Esophagus (tissue), 2 donors: ENCODE results near the gene USHBP1. TPM values are rescaled to one million over a fixed set of nuclear protein-coding genes. Genes with fewer than 3 reads are reported as not detected.

Experiments
- H3K27ac ChIP-seq, 2 donors: one replicate each; pipeline ENCODE4 v1.5.1; 2013; ENCODE audit warnings: low read depth in 2 of 2, mild to moderate bottlenecking in 2 of 2, inconsistent platforms in 1 of 2, low read length in 1 of 2, moderate library complexity in 1 of 2
- H3K27me3 ChIP-seq, 2 donors: one replicate each; pipeline ENCODE4 v1.6.1; 2013; ENCODE audit warnings: low read length in 2 of 2, control low read depth in 1 of 2, mild to moderate bottlenecking in 1 of 2; ENCODE audit not compliant: insufficient read depth in 2 of 2, control insufficient read depth in 1 of 2
- H3K36me3 ChIP-seq, 2 donors: one replicate each; pipeline ENCODE4 v1.6.1; 2013; ENCODE audit warnings: low read length in 1 of 2; ENCODE audit not compliant: control insufficient read depth in 2 of 2, insufficient read depth in 2 of 2
- H3K4me1 ChIP-seq, 2 donors: one replicate each; pipeline ENCODE4 v1.6.1; 2013; ENCODE audit warnings: low read length in 1 of 2; ENCODE audit not compliant: control insufficient read depth in 2 of 2, insufficient read depth in 2 of 2
- H3K4me3 ChIP-seq, 2 donors: one replicate each; pipeline ENCODE4 v1.5.1; 2013; ENCODE audit warnings: low read length in 2 of 2, mild to moderate bottlenecking in 2 of 2, low read depth in 1 of 2, moderate library complexity in 1 of 2
- H3K9me3 ChIP-seq, 2 donors: one replicate each; pipeline ENCODE4 v1.6.1; 2013; ENCODE audit warnings: mild to moderate bottlenecking in 2 of 2, low read depth in 1 of 2, low read length in 1 of 2, moderate library complexity in 1 of 2; ENCODE audit not compliant: control insufficient read depth in 2 of 2, insufficient read depth in 1 of 2
- WGBS, 2 donors: extraction: QIAGEN DNeasy Blood & Tissue Kit; methylation state at CpG; one replicate each; pipeline ENCODE4 v1.1.7; 2013; 5-methylcytosine and 5-hydroxymethylcytosine counted together
- polyA plus RNA-seq, 2 donors: library from polyadenylated mRNA; stranded (reverse); fragments of 200-250 nt; gene quantifications; one replicate each; pipeline ENCODE4 v1.2.3, GENCODE V29; 2013
- donor health status: healthy with polysubstance abuse.
- donor health status: Bipolar disorder and iron deficiency.

Gene USHBP1
- polyA plus RNA-seq: 1 to 10 TPM; 1.5 to 2.9 TPM

GRCh38 chr19:17264641-17264979 lies at the start of gene USHBP1:
Gene USHBP1 (minus strand): TSS chr19:17264745. CDS start chr19:17264299, 446 bp downstream.
- peak within 1 kb of the TSS in 1 of 2 donors; percentile 35 for H3K4me3 ChIP-seq
- no peaks in the 10 kb centered on the region for H3K9me3 ChIP-seq
- WGBS, 2 donors: 33 to 42% methylated on average over 5 of the region's 5 CpGs
- no peaks in the 10 kb centered on the region for H3K27me3 ChIP-seq
- peaks cover 3 to 6% of the 10 kb centered on the region in 2 donors for H3K4me1 ChIP-seq
- no peak within 1 kb of the TSS for H3K27ac ChIP-seq
- peaks cover 0 to 5% of the 10 kb centered on the region in 2 donors for H3K36me3 ChIP-seq

GRCh38 chr19:17314007-17314593 lies 49.6 kb upstream of the USHBP1 start:
- Histone ChIP-seq H3K36me3 (peaks cover 14 to 27% of the 10 kb centered on the region in 2 donors), H3K27ac (no peak overlapping the region), H3K27me3 (no peaks in the 10 kb centered on the region), H3K4me1 (peaks cover 5 to 15% of the 10 kb centered on the region in 2 donors), H3K4me3 (no peak overlapping the region), H3K9me3 (peaks cover 0 to 6% of the 10 kb centered on the region in 2 donors)
- 89 to 91% methylated on average over 19 of the region's 19 CpGs for WGBS, 2 donors

GRCh38 chr19:17312189-17313113 lies 47.9 kb upstream of the USHBP1 start:
- peaks cover 14 to 24% of the 10 kb centered on the region in 2 donors for H3K36me3 ChIP-seq

GRCh38 chr19:17311455-17312188 lies 47.1 kb upstream of the USHBP1 start:
- peaks cover 14 to 24% of the 10 kb centered on the region in 2 donors for H3K36me3 ChIP-seq
- peak overlapping the region in 1 of 2 donors; percentile 22 for H3K27ac ChIP-seq
- no peaks in the 10 kb centered on the region for H3K27me3 ChIP-seq
- peaks cover 5 to 17% of the 10 kb centered on the region in 2 donors for H3K4me1 ChIP-seq
- H3K9me3 ChIP-seq: peaks cover 0 to 6% of the 10 kb centered on the region in 2 donors
- WGBS, 2 donors: 55 to 67% methylated on average over 11 of the region's 11 CpGs
- H3K4me3 ChIP-seq: no peak overlapping the region

More at GRCh38 chr19:17312189-17313113, 47.9 kb upstream of the USHBP1 start:
- H3K27ac ChIP-seq: peak overlapping the region in 1 of 2 donors; percentile 18
- WGBS, 2 donors: 78 to 81% methylated on average over 20 of the region's 20 CpGs
- peaks cover 5 to 17% of the 10 kb centered on the region in 2 donors for H3K4me1 ChIP-seq
- peaks cover 0 to 6% of the 10 kb centered on the region in 2 donors for H3K9me3 ChIP-seq
- no peaks in the 10 kb centered on the region for H3K27me3 ChIP-seq
- H3K4me3 ChIP-seq: no peak overlapping the region

GRCh38 chr19:17309965-17310461 lies 45.5 kb upstream of the USHBP1 start:
- Histone ChIP-seq H3K4me1 (peaks cover 5 to 17% of the 10 kb centered on the region in 2 donors), H3K9me3 (peaks cover 0 to 3% of the 10 kb centered on the region in 2 donors), H3K27me3 (no peaks in the 10 kb centered on the region), H3K27ac (peak overlapping the region; percentile 66 to 79), H3K4me3 (peak overlapping the region; percentile 90 to 97), H3K36me3 (peaks cover 10 to 15% of the 10 kb centered on the region in 2 donors)
- 6% methylated on average over 23 of the region's 23 CpGs for WGBS, 2 donors

GRCh38 chr19:17309198-17309964 lies 44.8 kb upstream of the USHBP1 start, which contains the start of gene DDA1:
Gene DDA1 (plus strand): TSS chr19:17309563. CDS start chr19:17309655, 92 bp downstream.
- Histone ChIP-seq H3K9me3 (peaks cover 0 to 3% of the 10 kb centered on the region in 2 donors), H3K27me3 (no peaks in the 10 kb centered on the region), H3K4me3 (peak within 1 kb of the TSS; percentile 90 to 97), H3K36me3 (peaks cover 7 to 10% of the 10 kb centered on the region in 2 donors), H3K27ac (peak within 1 kb of the TSS; percentile 66 to 79), H3K4me1 (peaks cover 5 to 17% of the 10 kb centered on the region in 2 donors)
- WGBS, 2 donors: 0 to 1% methylated on average over 45 to 46 of the region's 46 CpGs

GRCh38 chr19:17307876-17308377 lies 43.4 kb upstream of the USHBP1 start:
- peaks cover 0 to 4% of the 10 kb centered on the region in 2 donors for H3K36me3 ChIP-seq
- WGBS, 2 donors: 91% methylated on average over 8 of the region's 8 CpGs
- no peaks in the 10 kb centered on the region for H3K27me3 ChIP-seq
- peaks cover 5 to 17% of the 10 kb centered on the region in 2 donors for H3K4me1 ChIP-seq
- no peak overlapping the region for H3K27ac ChIP-seq
- no peaks in the 10 kb centered on the region for H3K9me3 ChIP-seq
- no peak overlapping the region for H3K4me3 ChIP-seq

- WGBS, 2 donors: 4 to 5% methylated on average over 28 of the region's 28 CpGs
- peak overlapping the region; percentile 95 for H3K27ac ChIP-seq
Measured at GRCh38 chr19:17306285-17306714, 41.8 kb upstream of the USHBP1 start.

More at GRCh38 chr19:17306285-17306714, 41.8 kb upstream of the USHBP1 start:
- H3K9me3 ChIP-seq: no peaks in the 10 kb centered on the region
- no peaks in the 10 kb centered on the region for H3K36me3 ChIP-seq
- no peaks in the 10 kb centered on the region for H3K27me3 ChIP-seq
- peak overlapping the region; percentile 71 to 80 for H3K4me3 ChIP-seq
- H3K4me1 ChIP-seq: peaks cover 4 to 17% of the 10 kb centered on the region in 2 donors
